ENCODE results near the gene HES7.

HES7 gene

GRCh38 chr17:8147805-8148404 is 24.0 kb upstream of the HES7 start:
- DNase-seq (ENCODE audit: low read depth), result no peak
- TF ChIP-seq MYC (IDR thresholded peaks at IDR 0.05; ENCODE audit: low read depth, low read length) (no peak), POLR2A (IDR thresholded peaks at IDR 0.05; ENCODE audit: extremely low read depth, insufficient read length) (no peak)
- TF ChIP-seq, protein P1, sequence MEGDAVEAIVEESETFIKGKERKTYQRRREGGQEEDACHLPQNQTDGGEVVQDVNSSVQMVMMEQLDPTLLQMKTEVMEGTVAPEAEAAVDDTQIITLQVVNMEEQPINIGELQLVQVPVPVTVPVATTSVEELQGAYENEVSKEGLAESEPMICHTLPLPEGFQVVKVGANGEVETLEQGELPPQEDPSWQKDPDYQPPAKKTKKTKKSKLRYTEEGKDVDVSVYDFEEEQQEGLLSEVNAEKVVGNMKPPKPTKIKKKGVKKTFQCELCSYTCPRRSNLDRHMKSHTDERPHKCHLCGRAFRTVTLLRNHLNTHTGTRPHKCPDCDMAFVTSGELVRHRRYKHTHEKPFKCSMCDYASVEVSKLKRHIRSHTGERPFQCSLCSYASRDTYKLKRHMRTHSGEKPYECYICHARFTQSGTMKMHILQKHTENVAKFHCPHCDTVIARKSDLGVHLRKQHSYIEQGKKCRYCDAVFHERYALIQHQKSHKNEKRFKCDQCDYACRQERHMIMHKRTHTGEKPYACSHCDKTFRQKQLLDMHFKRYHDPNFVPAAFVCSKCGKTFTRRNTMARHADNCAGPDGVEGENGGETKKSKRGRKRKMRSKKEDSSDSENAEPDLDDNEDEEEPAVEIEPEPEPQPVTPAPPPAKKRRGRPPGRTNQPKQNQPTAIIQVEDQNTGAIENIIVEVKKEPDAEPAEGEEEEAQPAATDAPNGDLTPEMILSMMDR (IDR thresholded peaks at IDR 0.05; ENCODE audit: low read depth, low read length), result no peak
- TF ChIP-seq, protein P2, sequence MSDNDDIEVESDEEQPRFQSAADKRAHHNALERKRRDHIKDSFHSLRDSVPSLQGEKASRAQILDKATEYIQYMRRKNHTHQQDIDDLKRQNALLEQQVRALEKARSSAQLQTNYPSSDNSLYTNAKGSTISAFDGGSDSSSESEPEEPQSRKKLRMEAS (IDR thresholded peaks at IDR 0.05; ENCODE audit: low read depth, low read length), result no peak
- H3K4me3 ChIP-seq (ENCODE audit: low read depth, low read length), result no peak overlapping the region

GRCh38 chr17:8147141-8147804 is 23.4 kb upstream of the HES7 start:
- no peak overlapping the region for H3K4me3 ChIP-seq (ENCODE audit: low read depth, low read length)
- no peak for DNase-seq (ENCODE audit: low read depth)
- TF ChIP-seq, protein P2 (IDR thresholded peaks at IDR 0.05; ENCODE audit: low read depth, low read length), result no peak
- TF ChIP-seq, protein P1 (IDR thresholded peaks at IDR 0.05; ENCODE audit: low read depth, low read length), result no peak
- TF ChIP-seq MYC (IDR thresholded peaks at IDR 0.05; ENCODE audit: low read depth, low read length) (no peak), POLR2A (IDR thresholded peaks at IDR 0.05; ENCODE audit: extremely low read depth, insufficient read length) (no peak)

GRCh38 chr17:8146381-8147140 is 22.7 kb upstream of the HES7 start:
- no peak for DNase-seq (ENCODE audit: low read depth)
- TF ChIP-seq, protein P2 (IDR thresholded peaks at IDR 0.05; ENCODE audit: low read depth, low read length), result no peak
- TF ChIP-seq MYC (IDR thresholded peaks at IDR 0.05; ENCODE audit: low read depth, low read length) (no peak), POLR2A (IDR thresholded peaks at IDR 0.05; ENCODE audit: extremely low read depth, insufficient read length) (no peak)
- TF ChIP-seq, protein P1 (IDR thresholded peaks at IDR 0.05; ENCODE audit: low read depth, low read length), result no peak
- no peak overlapping the region for H3K4me3 ChIP-seq (ENCODE audit: low read depth, low read length)

DNA sequence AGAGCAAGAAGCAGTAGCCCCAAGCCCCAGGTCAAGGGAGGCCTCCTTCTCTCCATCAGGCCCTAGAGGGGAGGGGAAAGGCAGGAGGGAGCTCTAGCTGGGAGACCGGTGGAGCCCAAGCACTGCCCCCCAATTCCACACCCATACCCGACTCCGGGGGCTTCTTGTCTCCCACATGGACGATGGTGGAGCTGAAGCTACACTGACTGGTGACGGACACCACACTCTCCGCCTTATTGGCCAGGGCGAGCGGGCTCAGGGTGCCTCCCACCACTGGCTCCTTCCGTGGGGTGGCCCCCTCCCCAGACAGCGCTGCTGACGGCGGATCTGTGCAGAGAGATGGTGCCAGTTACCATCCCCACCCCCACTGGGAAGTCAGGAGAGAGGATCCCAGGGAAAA is 21.9 kb upstream of the HES7 start:
- TF ChIP-seq, protein P2 (IDR thresholded peaks at IDR 0.05; ENCODE audit: low read depth, low read length), result no peak
- TF ChIP-seq MYC (IDR thresholded peaks at IDR 0.05; ENCODE audit: low read depth, low read length), result no peak
- TF ChIP-seq POLR2A (IDR thresholded peaks at IDR 0.05; ENCODE audit: extremely low read depth, insufficient read length), result no peak
- TF ChIP-seq, protein P1 (IDR thresholded peaks at IDR 0.05; ENCODE audit: low read depth, low read length), result no peak
- DNase-seq (ENCODE audit: low read depth), result no peak
- H3K4me3 ChIP-seq (ENCODE audit: low read depth, low read length), result no peak overlapping the region

- no peak for DNase-seq (ENCODE audit: low read depth)
- H3K4me3 ChIP-seq (ENCODE audit: low read depth, low read length), result no peak overlapping the region
- TF ChIP-seq, protein P2 (IDR thresholded peaks at IDR 0.05; ENCODE audit: low read depth, low read length), result no peak
These were observed 20.7 kb upstream of the HES7 start for GRCh38 chr17:8144401-8145231.
